Measurements from ENCODE around the gene STRN4.

GRCh38 chr19:46721269-46722003, 24.8 kb downstream of the STRN4 start:
- TF ChIP-seq ZNF274 (IDR thresholded peaks at IDR 0.05; ENCODE audit: low read depth, low read length) = no peak
- no peak for TF ChIP-seq SUZ12 (IDR thresholded peaks at IDR 0.05; ENCODE audit: extremely low read depth, insufficient read depth, insufficient read length)
- TF ChIP-seq YY1 (IDR thresholded peaks at IDR 0.05; ENCODE audit: insufficient read depth, insufficient read length) = no peak
